Kidney capillary endothelial cell (primary cell): ENCODE measurements around the gene GLYATL2.

Source experiments
- DNase-seq: peaks from one replicate; pipeline ENCODE4 v3.0.0-alpha.2; 2018; ENCODE audit warnings: low spot score

The GLYATL2 gene

GRCh38 chr11:58801302-58801701, 43.2 kb downstream of the GLYATL2 start:
- DNase-seq, result no peak

GRCh38 chr11:58796333-58796732, 48.2 kb downstream of the GLYATL2 start:
- no peak for DNase-seq

- DNase-seq, result peak; percentile 25
Observed at GRCh38 chr11:58788355-58789023, 56.0 kb downstream of the GLYATL2 start.

- DNase-seq, result no peak
Observed at GRCh38 chr11:58787903-58788302, 56.6 kb downstream of the GLYATL2 start.

- no peak for DNase-seq
Observed at GRCh38 chr11:58786693-58787092, 57.8 kb downstream of the GLYATL2 start.

- DNase-seq, result no peak
Observed at GRCh38 chr11:58784995-58785394, 59.5 kb downstream of the GLYATL2 start.
